A673 (cell line): Measurements from ENCODE around the gene HIBCH.

Experiments
- CTCF ChIP-seq: fragments of 300-800, 200-600 bp; sonication (generic); conservative IDR thresholded peaks from 2 replicates; pipeline ENCODE4 v1.5.1; 2017; ENCODE audit warnings: low read depth, mild to moderate bottlenecking, antibody characterized with exemption, low read length, moderate library complexity, mixed read lengths
- EZH2 ChIP-seq: fragments of 200-600 bp; sonication (generic); IDR thresholded peaks from 2 replicates; pipeline ENCODE4 v1.6.1; 2017; ENCODE audit warnings: borderline replicate concordance, low read depth, mild to moderate bottlenecking, mixed read lengths, antibody characterized with exemption, low read length; ENCODE audit not compliant: poor library complexity, severe bottlenecking

GRCh38 chr2:190270298-190270697 lies 49.3 kb downstream of the HIBCH start:
- no peak for TF ChIP-seq CTCF
- no peak for TF ChIP-seq EZH2
